H1 (cell line): ENCODE measurements around the gene METRN. TPM values are rescaled to one million over a fixed set of nuclear protein-coding genes. Genes with fewer than 3 reads are reported as not detected.

Experiments used
- KDM4A ChIP-seq: IDR thresholded peaks from one replicate; pipeline ENCODE4 v1.7.1; 2012; ENCODE audit warnings: low read depth, mild to moderate bottlenecking, moderate library complexity, low read length, inconsistent platforms; ENCODE audit not compliant: severe bottlenecking
- KDM5A ChIP-seq: fragments of 200-600 bp; IDR thresholded peaks from 2 replicates; pipeline ENCODE4 v1.7.1; 2012; ENCODE audit warnings: mild to moderate bottlenecking, low read length, inconsistent platforms, mixed read lengths
- NRF1 ChIP-seq: IDR thresholded peaks from 2 replicates; pipeline ENCODE4 v1.6.1; 2011; ENCODE audit warnings: mild to moderate bottlenecking, low read depth, low read length, improper control_type of control experiment
- polyA plus RNA-seq, 7 experiments: library from polyadenylated mRNA; depleted of rRNA in 3 of 7; stranded (reverse) in 5 of 7; unstranded in 2 of 7; fragments of >200 nt in 5 of 7; fragments of 200-250 nt in 2 of 7; gene quantifications; 1 replicate in 5 of 7; 2 replicates in 1 of 7; 4 replicates in 1 of 7; pipeline versions ENCODE4 v1.2.1 to v1.2.3, GENCODE V29; 2011 to 2013; ENCODE audit warnings: missing spikeins in 2 of 7, mixed read lengths in 2 of 7
- total RNA-seq: library from RNA; stranded (reverse); fragmentation: NEBNext Ultra II Directional; extraction: Animal tissue kit (Norgen Biotek cat#: 25700); gene quantifications from 2 replicates; pipeline ENCODE4 v1.2.1, GENCODE V29; 2021
- TF ChIP-seq, protein P1 (sequence below): IDR thresholded peaks from 2 replicates; pipeline ENCODE4 v1.6.1; 2012; ENCODE audit warnings: inconsistent platforms

Gene METRN
- total and polyA plus RNA-seq, 2 of the 8 experiments (the other 6 are each of a cell fraction or from before 2014, with no cell fraction given) = 18.7 to 25.8 TPM

DNA sequence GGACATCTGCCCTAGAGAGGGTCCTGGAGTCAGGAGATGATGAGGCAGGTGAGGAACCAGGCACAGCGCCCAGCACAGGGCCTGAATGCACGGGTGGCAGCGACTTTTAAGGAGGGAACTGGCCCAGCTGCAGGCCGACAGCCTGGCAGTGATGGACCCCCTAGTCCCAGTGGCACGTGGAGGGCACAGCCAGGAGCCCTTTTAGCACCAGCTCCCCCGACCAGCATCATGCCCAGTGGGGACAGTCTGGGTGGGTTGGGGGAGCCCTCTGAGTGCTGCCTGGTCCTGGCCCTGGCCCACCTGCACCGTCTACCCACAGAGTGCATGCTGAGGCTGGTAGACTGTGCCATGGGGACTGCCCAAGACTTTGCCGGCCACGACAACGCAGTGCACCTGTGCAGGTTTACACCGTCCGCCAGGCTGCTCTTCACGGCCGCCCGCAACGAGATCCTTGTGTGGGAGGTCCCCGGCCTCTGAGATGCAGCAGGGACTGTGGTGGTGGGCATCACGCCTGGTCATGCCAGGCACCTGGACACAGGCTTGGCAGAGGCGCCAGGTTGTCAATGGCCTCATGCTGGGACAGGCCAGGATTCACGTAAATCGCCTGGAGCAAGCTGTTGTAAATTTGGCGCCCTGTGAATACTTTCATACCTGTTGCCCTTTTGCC, 47.7 kb upstream of the METRN start (continued):
- no peak for TF ChIP-seq KDM4A
- no peak for TF ChIP-seq NRF1
- TF ChIP-seq, protein P1, sequence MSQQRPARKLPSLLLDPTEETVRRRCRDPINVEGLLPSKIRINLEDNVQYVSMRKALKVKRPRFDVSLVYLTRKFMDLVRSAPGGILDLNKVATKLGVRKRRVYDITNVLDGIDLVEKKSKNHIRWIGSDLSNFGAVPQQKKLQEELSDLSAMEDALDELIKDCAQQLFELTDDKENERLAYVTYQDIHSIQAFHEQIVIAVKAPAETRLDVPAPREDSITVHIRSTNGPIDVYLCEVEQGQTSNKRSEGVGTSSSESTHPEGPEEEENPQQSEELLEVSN = no peak
- TF ChIP-seq KDM5A = no peak
